Prostate gland (tissue), 1 donor: ENCODE results near the gene ZFAND3.
A peak's percentile ranks its signal among the peaks of the same experiment; 100 is the strongest.

ENCODE experiments used
- POLR2A ChIP-seq: fragments of 450-650 bp; IDR thresholded peaks from one replicate; pipeline ENCODE4 v1.6.1; 2016; ENCODE audit warnings: antibody characterized with exemption, mild to moderate bottlenecking
- POLR2AphosphoS5 ChIP-seq: sonication (generic); formaldehyde crosslinking; IDR thresholded peaks from one replicate; pipeline ENCODE4 v1.6.1; 2017; ENCODE audit warnings: antibody characterized with exemption

DNA sequence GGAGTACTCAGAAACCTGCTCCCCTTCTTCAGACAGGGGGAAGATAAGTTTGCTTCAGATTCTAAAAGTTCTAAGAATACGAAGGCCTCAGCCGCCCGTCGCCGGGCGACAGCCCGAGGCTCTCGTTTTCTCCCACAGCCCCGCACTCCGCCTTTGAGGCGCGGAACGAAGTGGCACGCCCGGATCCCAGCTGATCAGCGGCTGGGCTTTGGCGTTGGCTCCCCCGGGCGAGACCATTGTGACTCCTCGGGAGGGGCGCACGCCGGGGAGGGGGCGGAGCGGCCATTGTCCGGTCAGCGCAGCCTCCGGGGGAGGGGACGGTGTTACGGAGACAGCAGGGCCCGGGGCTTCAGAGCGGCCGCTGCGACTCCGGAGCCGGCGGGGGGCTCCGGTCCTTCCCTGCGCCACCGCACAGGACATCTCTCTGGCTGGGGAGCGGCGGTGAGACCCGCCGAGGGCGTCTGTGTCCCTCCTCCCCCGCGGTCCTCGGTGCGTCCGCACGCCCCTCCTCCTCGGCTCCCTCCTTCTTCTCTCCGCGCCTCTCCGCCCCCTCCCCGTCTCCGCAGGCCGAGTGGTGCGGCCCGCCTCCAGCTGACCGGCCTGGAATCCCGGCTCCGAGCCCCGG, at the start of gene ZFAND3:
- TF ChIP-seq POLR2AphosphoS5 (peak; percentile 80), POLR2A (peak; percentile 38)
